ENCODE results near the gene MTERF1. TPM values are rescaled to one million over a fixed set of nuclear protein-coding genes. Genes with fewer than 3 reads are reported as not detected.
A peak's percentile ranks its signal among the peaks of the same experiment; 100 is the strongest.
"Not testable (repeated sequence)": the region's sequence is repeated elsewhere in the genome, so short reads cannot be mapped to it uniquely, and the experiment has no call there.

The MTERF1 gene
- total RNA-seq, 2 experiments from 2014 or later = 16.7 to 16.9 TPM

GRCh38 chr7:91898240-91898992, 17.9 kb upstream of the MTERF1 start:
- Mint-ChIP-seq H3K36me3 (ENCODE audit: low read depth) (no peaks in the 10 kb centered on the region), H3K4me3 (no peak overlapping the region), H3K27ac (no peak overlapping the region), H3K9me3 (ENCODE audit: low read depth) (no peaks in the 10 kb centered on the region), H3K4me1 (no peaks in the 10 kb centered on the region), H3K27me3 (no peaks in the 10 kb centered on the region)
- intact Hi-C loops (cut with DNase I, micrococcal nuclease) = no loop called here
- no peak for ATAC-seq
- DNase-seq = no peak
- POLR2A ChIA-PET = no interaction called here
- CTCF ChIA-PET = interaction anchor here (1.0 kb wide), 1 partner anchor 18 kb away, joined by 3 read pairs; no protein-coding TSS in a partner anchor

- H3K4me1 Mint-ChIP-seq = no peaks in the 10 kb centered on the region
- CTCF ChIA-PET = interaction anchor here (0.8 to 1.2 kb wide), 2 partner anchors 15 to 1413 kb away, joined by 3 read pairs; partner anchors contain the start of gene MTERF1
These were observed 14.4 kb upstream of the MTERF1 start for GRCh38 chr7:91894781-91895480.

GRCh38 chr7:91893699-91894098, 13.2 kb upstream of the MTERF1 start:
- CTCF ChIA-PET = interaction anchor here (0.7 kb wide), 1 partner anchor 13 kb away, joined by 3 read pairs; the partner anchor contains the start of gene MTERF1
- H3K36me3 Mint-ChIP-seq (ENCODE audit: low read depth); ATAC-seq; H3K27me3 Mint-ChIP-seq; POLR2A ChIA-PET; H3K9me3 Mint-ChIP-seq (ENCODE audit: low read depth); DNase-seq; H3K4me1 Mint-ChIP-seq; intact Hi-C loops (cut with DNase I, micrococcal nuclease); H3K27ac Mint-ChIP-seq; H3K4me3 Mint-ChIP-seq: not testable (repeated sequence)

More at GRCh38 chr7:91894781-91895480, 14.4 kb upstream of the MTERF1 start:
- H3K27me3 Mint-ChIP-seq = no peaks in the 10 kb centered on the region
- intact Hi-C loops (cut with DNase I, micrococcal nuclease) = no loop called here
- H3K27ac Mint-ChIP-seq = no peak overlapping the region
- DNase-seq (no peak), ATAC-seq (no peak)
- H3K36me3 Mint-ChIP-seq (ENCODE audit: low read depth) = no peaks in the 10 kb centered on the region
- no peaks in the 10 kb centered on the region for H3K9me3 Mint-ChIP-seq (ENCODE audit: low read depth)
- H3K4me3 Mint-ChIP-seq = no peak overlapping the region
- POLR2A ChIA-PET = interaction anchor here (0.6 kb wide), 1 partner anchor 258 kb away, joined by 3 read pairs; no protein-coding TSS in a partner anchor

DNA sequence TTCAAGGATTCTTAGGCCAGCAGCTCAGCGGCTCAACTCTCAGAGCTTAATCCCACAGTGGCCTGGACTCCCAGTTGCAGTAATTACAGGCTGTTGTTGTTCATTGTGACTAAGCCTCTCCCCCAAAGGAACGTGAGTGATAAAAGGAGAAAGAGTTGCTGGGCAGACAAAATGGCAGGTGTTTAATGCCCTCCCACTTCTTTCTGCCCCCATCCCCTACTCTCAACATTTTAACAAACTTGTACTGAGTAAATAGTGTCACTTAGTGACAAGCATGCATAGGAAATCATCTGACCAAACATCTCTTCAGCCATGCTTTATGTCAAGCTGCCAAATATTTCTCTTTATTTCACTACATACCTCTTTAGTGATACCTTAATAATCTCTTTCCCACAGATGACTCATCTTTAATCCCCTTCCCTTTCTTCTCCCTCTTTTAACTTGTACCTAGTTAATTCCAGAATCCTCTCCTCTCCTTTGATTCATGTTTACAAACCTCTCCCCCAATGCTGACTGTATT, 12.4 kb upstream of the MTERF1 start:
- ChIA-PET POLR2A (no interaction called here), CTCF (no interaction called here)
- H3K4me3 Mint-ChIP-seq = no peak overlapping the region
- no peak for ATAC-seq
- H3K27me3 Mint-ChIP-seq = no peaks in the 10 kb centered on the region
- H3K27ac Mint-ChIP-seq = no peak overlapping the region
- H3K36me3 Mint-ChIP-seq (ENCODE audit: low read depth) = peaks cover 3% of the 10 kb centered on the region
- no peaks in the 10 kb centered on the region for H3K4me1 Mint-ChIP-seq
- intact Hi-C loops (cut with DNase I, micrococcal nuclease) = no loop called here
- DNase-seq = no peak
- no peaks in the 10 kb centered on the region for H3K9me3 Mint-ChIP-seq (ENCODE audit: low read depth)

DNA sequence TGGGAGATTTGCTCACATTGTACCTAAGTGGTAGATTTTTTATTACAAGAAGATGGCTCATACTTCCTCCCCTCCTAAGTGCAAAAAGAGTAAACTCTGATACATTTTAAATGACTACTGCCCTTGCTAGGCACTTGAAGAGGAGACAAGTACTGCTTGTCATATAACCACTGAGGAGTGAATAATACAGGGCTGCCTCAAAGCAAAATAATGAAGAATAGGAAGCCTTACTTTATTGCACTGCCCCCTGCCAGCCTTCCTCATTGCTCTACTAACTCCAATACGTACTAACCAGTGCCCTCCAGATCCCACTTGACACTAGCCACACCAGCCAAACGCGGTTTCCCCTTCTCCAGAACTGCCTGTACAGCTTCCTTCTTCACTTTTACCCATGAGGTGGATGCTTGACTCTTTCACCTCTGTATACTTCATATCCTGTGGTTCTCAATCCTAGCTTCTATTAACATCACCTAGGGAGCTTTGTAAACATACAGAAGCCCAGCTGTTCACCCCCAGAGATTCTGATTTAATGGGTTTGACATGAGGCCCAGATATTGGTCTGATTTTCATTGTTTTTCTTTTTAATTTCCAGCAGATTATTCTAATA, 11.7 kb upstream of the MTERF1 start:
- Mint-ChIP-seq H3K27ac (no peak overlapping the region), H3K4me1 (no peaks in the 10 kb centered on the region), H3K36me3 (ENCODE audit: low read depth) (peaks cover 3% of the 10 kb centered on the region), H3K9me3 (ENCODE audit: low read depth) (peaks cover under 1% of the 10 kb centered on the region), H3K27me3 (no peaks in the 10 kb centered on the region), H3K4me3 (no peak overlapping the region)
- POLR2A ChIA-PET = interaction anchor here (0.8 kb wide), 1 partner anchor 10 kb away, joined by 3 read pairs; no protein-coding TSS in a partner anchor
- no peak for DNase-seq
- intact Hi-C loops (cut with DNase I, micrococcal nuclease) = no loop called here
- no peak for ATAC-seq
- CTCF ChIA-PET = no interaction called here

- POLR2A ChIA-PET; H3K27ac Mint-ChIP-seq; H3K4me3 Mint-ChIP-seq; H3K4me1 Mint-ChIP-seq; H3K36me3 Mint-ChIP-seq (ENCODE audit: low read depth); CTCF ChIA-PET; H3K9me3 Mint-ChIP-seq (ENCODE audit: low read depth); H3K27me3 Mint-ChIP-seq; intact Hi-C loops (cut with DNase I, micrococcal nuclease); ATAC-seq; DNase-seq: not testable (repeated sequence)
These were observed 8.0 kb upstream of the MTERF1 start for GRCh38 chr7:91888271-91889175.

- POLR2A ChIA-PET; ATAC-seq; H3K27me3 Mint-ChIP-seq; H3K4me3 Mint-ChIP-seq; CTCF ChIA-PET; DNase-seq; H3K27ac Mint-ChIP-seq; intact Hi-C loops (cut with DNase I, micrococcal nuclease); H3K36me3 Mint-ChIP-seq (ENCODE audit: low read depth); H3K9me3 Mint-ChIP-seq (ENCODE audit: low read depth); H3K4me1 Mint-ChIP-seq: not testable (repeated sequence)
These were observed 7.1 kb upstream of the MTERF1 start for GRCh38 chr7:91887336-91888213.

GRCh38 chr7:91883676-91884362, 3.3 kb upstream of the MTERF1 start:
- Mint-ChIP-seq H3K27me3 (no peaks in the 10 kb centered on the region), H3K36me3 (ENCODE audit: low read depth) (peaks cover 4% of the 10 kb centered on the region), H3K4me1 (peaks cover 16% of the 10 kb centered on the region), H3K4me3 (no peak overlapping the region), H3K27ac (no peak overlapping the region), H3K9me3 (ENCODE audit: low read depth) (peaks cover 3% of the 10 kb centered on the region)
- intact Hi-C loops (cut with DNase I, micrococcal nuclease) = loop anchor here (5.0 kb wide), 2 partner anchors 248 to 802 kb away; partner anchors contain the start of gene CYP51A1 (in 1 of the 2)
- ChIA-PET POLR2A (no interaction called here), CTCF (interaction anchor here (1.1 kb wide), 1 partner anchor 55 kb away, joined by 3 read pairs; no protein-coding TSS in a partner anchor)
- DNase-seq (no peak), ATAC-seq (no peak)

- ATAC-seq (no peak), DNase-seq (no peak)
- CTCF ChIA-PET = interaction anchor here (0.6 to 3.7 kb wide), 20 partner anchors 9 to 683 kb away, joined by 3 to 21 read pairs (median 3); partner anchors contain the start of genes AKAP9, ANKIB1 and KRIT1
- Mint-ChIP-seq H3K4me1 (peaks cover 29% of the 10 kb centered on the region), H3K9me3 (ENCODE audit: low read depth) (no peaks in the 10 kb centered on the region), H3K27me3 (no peaks in the 10 kb centered on the region), H3K4me3 (peak overlapping the region; percentile 92), H3K36me3 (ENCODE audit: low read depth) (peaks cover 25% of the 10 kb centered on the region), H3K27ac (peak overlapping the region; percentile 94)
- intact Hi-C loops (cut with DNase I, micrococcal nuclease) = loop anchor here (1.0 to 5.0 kb wide), 11 partner anchors 49 to 798 kb away; partner anchors contain the start of genes AKAP9 (in 2 of the 2), CYP51A1 (in 2 of the 2), GATAD1 (in 2 of the 2) and ANKIB1 (in 1 of the 2)
- POLR2A ChIA-PET = interaction anchor here (0.6 to 1.4 kb wide), 4 partner anchors 51 to 649 kb away, joined by 3 read pairs; partner anchors contain the start of genes PEX1 and RBM48
These were observed 488 bp downstream of the MTERF1 start for GRCh38 chr7:91880016-91880412.
